Choroid plexus epithelial cell (primary cell): ENCODE measurements around the gene TUBAL3.

Source experiments
- DNase-seq: peaks from one replicate; pipeline ENCODE4 v3.0.0-alpha.2; 2010; ENCODE audit warnings: low read depth
- H3K4me3 ChIP-seq: 2 replicates; pipeline ENCODE4 v1.5.1; 2011; ENCODE audit warnings: low read depth, mild to moderate bottlenecking, control low read depth, low read length, moderate library complexity
- TF ChIP-seq, protein P1 (sequence below): conservative IDR thresholded peaks from 2 replicates; pipeline ENCODE4 v1.5.1; 2011; ENCODE audit warnings: low read depth, mild to moderate bottlenecking, control low read depth, inconsistent platforms, low read length, moderate library complexity

Gene TUBAL3

DNA sequence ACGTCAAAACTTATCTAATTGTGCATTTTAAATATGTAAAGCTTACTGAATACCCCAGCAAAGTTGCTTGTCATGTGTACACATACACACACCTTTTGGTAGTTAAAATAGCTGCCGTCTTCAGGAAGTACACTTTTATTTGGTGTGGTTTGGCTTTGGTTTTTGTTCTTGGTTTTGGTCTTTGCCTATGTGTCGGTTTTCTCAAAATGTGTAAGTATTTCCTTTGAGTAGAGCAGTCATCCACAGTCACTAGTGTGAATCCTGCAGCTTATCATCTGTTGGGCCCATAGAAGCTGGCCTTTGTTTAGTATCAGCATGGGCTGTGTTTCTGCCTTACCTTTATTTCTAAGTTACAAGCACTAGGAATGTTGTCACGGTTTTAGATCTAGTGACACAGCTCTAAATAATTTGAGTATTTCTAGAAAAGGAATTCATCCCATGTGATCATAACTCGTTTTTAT is 43.0 kb upstream of the TUBAL3 start:
- peak overlapping the region; percentile 71 for H3K4me3 ChIP-seq
- TF ChIP-seq, protein P1, sequence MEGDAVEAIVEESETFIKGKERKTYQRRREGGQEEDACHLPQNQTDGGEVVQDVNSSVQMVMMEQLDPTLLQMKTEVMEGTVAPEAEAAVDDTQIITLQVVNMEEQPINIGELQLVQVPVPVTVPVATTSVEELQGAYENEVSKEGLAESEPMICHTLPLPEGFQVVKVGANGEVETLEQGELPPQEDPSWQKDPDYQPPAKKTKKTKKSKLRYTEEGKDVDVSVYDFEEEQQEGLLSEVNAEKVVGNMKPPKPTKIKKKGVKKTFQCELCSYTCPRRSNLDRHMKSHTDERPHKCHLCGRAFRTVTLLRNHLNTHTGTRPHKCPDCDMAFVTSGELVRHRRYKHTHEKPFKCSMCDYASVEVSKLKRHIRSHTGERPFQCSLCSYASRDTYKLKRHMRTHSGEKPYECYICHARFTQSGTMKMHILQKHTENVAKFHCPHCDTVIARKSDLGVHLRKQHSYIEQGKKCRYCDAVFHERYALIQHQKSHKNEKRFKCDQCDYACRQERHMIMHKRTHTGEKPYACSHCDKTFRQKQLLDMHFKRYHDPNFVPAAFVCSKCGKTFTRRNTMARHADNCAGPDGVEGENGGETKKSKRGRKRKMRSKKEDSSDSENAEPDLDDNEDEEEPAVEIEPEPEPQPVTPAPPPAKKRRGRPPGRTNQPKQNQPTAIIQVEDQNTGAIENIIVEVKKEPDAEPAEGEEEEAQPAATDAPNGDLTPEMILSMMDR, result no peak
- no peak for DNase-seq

DNA sequence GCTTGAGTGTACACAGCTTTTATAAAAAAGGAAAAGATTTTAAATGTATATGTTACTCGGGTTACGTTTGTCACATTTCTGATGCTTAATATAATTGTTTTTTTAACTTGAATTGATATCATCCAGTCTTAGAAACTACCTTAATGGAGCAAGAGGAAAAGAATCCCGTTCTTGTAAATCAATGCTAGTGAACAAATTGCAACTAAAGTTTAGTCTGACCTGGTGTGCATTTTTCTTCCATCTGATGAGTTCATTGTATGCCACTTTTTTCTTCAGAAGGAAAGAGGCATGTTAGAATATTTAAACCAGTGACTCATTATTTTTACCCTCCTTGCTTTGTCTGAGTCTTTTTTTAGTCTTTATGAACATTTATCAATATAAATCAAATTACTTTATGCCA is 42.4 kb upstream of the TUBAL3 start:
- TF ChIP-seq, protein P1, result no peak
- peak overlapping the region; percentile 71 for H3K4me3 ChIP-seq
- DNase-seq, result peak; percentile 46

DNA sequence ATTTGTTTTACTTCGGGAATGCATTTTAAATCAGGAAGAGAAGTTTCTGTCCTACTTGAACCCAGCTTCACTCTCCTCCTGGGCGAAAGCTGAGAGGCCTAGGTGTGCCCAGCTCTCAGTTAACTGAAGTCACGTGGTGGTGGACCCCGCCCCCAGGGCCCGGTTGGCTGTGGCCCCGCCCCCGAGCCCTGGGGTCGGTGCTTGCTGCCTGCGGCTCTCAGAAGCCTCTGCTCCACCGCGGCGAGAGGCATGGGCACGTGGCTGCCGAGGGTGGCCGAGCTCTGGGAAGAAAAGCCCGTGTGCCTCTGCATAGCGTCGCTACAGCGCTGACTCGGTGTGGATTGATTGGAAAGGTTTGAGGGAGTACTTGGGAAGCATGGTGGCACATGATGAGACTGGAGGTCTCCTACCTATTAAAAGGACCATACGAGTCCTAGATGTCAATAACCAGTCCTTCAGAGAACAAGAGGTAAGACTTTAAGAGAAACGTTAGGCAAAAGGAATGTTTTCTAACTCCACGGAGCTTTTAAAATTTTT is 41.8 kb upstream of the TUBAL3 start:
- peak overlapping the region; percentile 71 for H3K4me3 ChIP-seq
- DNase-seq, result peak; percentile 88
- TF ChIP-seq, protein P1, result no peak

DNA sequence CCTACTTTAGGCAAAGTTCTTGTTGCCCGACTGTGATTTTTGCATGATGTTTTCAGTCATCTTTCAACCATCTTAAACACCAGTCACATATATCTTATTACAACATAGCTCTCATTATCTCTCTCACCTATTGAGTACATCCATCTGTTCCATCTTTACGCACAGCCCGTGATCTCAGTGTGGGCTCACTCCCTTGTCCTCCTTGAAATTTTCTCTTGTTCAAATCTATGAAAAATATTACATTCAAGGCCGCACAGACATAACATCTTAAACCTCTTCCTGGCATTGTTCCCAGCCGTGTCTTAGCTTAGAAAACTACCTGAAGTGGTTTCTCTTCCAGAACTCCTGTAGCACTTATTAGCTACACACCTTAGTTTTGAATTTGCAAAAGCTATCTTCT is 40.4 kb upstream of the TUBAL3 start:
- TF ChIP-seq, protein P1, result no peak
- no peak for DNase-seq

DNA sequence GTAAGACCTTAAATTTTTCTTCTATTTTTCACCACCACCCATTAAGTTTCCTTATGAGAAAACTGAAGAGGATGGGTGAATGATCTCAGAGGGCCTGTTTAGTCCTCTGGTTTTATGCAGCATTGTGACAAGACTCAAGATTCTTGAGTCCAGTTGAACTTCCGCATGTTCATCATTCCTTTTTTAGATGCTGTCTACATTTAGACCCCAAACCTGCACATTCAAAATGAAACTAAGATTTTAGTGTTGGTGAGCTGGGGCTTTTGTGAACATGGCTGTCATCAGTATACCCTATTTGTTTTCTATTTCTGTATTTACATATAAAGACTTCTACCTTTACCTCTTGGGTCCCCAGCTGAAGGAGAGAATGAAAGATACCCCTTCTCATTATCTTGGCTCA is 38.8 kb upstream of the TUBAL3 start:
- TF ChIP-seq, protein P1, result no peak
- H3K4me3 ChIP-seq, result no peak overlapping the region
- DNase-seq, result no peak

More for the DNA sequence above, 40.4 kb upstream of the TUBAL3 start:
- no peak overlapping the region for H3K4me3 ChIP-seq

DNA sequence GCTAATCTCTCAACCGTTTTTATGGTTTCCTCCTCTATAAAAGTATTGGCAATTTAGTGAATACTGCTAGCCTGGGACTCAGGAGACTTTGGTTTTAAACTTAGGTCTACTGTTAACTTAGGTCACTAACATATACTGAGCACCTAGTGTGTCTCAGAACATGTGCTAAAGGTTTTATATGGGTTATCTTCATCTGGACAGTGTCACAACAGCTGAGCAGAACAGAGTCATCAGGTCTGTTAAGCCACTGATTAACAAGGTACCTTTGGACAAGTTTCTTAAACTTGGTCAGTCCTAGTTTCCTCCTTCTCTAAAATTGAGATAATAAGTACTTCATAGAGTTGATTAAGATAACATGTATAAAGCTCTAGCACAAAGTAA is 38.4 kb upstream of the TUBAL3 start:
- H3K4me3 ChIP-seq, result no peak overlapping the region
- TF ChIP-seq, protein P1, result no peak
- no peak for DNase-seq
